GM23338 (cell line): ENCODE measurements around the gene SERPINH1. TPM values are rescaled to one million over a fixed set of nuclear protein-coding genes. Genes with fewer than 3 reads are reported as not detected.

Experiments
- ATAC-seq: fragments of 200-7000 bp; cut with Tn5 transposase; 3 replicates; pipeline ENCODE4 v1.9.1; 2020
- DNase-seq: peaks from one replicate; pipeline ENCODE4 v3.0.0-alpha.2; 2015; ENCODE audit warnings: low spot score
- H2AFZ ChIP-seq: fragments of 200-600 bp; sonication (generic); 2 replicates; pipeline ENCODE4 v1.8.0; 2016; ENCODE audit warnings: antibody characterized with exemption, mild to moderate bottlenecking, moderate library complexity
- H3F3A ChIP-seq: fragments of 200-600 bp; sonication (generic); replicated peaks from 2 replicates; pipeline ENCODE4 v1.8.0; 2017; ENCODE audit warnings: antibody characterized with exemption, mixed run types, low read depth
- H3K27ac ChIP-seq: fragments of 200-600 bp; sonication (generic); 2 replicates; pipeline ENCODE4 v1.6.1; 2016; ENCODE audit warnings: low read depth
- H3K27me3 ChIP-seq: fragments of 200-600 bp; sonication (generic); 2 replicates; pipeline ENCODE4 v1.8.0; 2016; ENCODE audit warnings: mild to moderate bottlenecking, mixed run types, moderate library complexity; ENCODE audit not compliant: insufficient read depth
- H3K36me3 ChIP-seq: fragments of 200-600 bp; sonication (generic); 2 replicates; pipeline ENCODE4 v1.8.0; 2016; ENCODE audit warnings: mild to moderate bottlenecking; ENCODE audit not compliant: insufficient read depth
- H3K4me1 ChIP-seq: fragments of 200-600 bp; sonication (generic); 2 replicates; pipeline ENCODE4 v1.8.0; 2016; ENCODE audit warnings: mild to moderate bottlenecking, moderate library complexity; ENCODE audit not compliant: insufficient read depth
- H3K4me2 ChIP-seq: fragments of 200-600 bp; sonication (generic); 2 replicates; pipeline ENCODE4 v1.7.1; 2017; ENCODE audit warnings: mixed run types
- H3K4me3 ChIP-seq: fragments of 200-600 bp; sonication (generic); 2 replicates; pipeline ENCODE4 v1.6.1; 2016; ENCODE audit warnings: mixed run types
- H3K79me2 ChIP-seq: fragments of 200-600 bp; sonication (generic); replicated peaks from 2 replicates; pipeline ENCODE4 v1.8.0; 2017; ENCODE audit warnings: mild to moderate bottlenecking; ENCODE audit not compliant: insufficient read depth
- H3K9me2 ChIP-seq: fragments of 200-600 bp; sonication (generic); 2 replicates; pipeline ENCODE4 v1.8.0; 2017; ENCODE audit not compliant: insufficient read depth
- H4K20me1 ChIP-seq: fragments of 200-600 bp; sonication (generic); replicated peaks from 2 replicates; pipeline ENCODE4 v1.8.0; 2017; ENCODE audit warnings: mild to moderate bottlenecking; ENCODE audit not compliant: insufficient read depth
- H3K27ac Mint-ChIP-seq: 2 replicates; pipeline ENCODE4 v1.8.0; 2020; ENCODE audit warnings: inconsistent platforms, mild to moderate bottlenecking, moderate library complexity, mixed read lengths
- H3K27me3 Mint-ChIP-seq: 3 replicates; pipeline ENCODE4 v1.8.0; 2022; ENCODE audit warnings: low read depth, mild to moderate bottlenecking, moderate library complexity, mixed read lengths, inconsistent platforms; ENCODE audit not compliant: insufficient read depth, poor library complexity
- H3K36me3 Mint-ChIP-seq: 3 replicates; pipeline ENCODE4 v1.8.0; 2021; ENCODE audit warnings: low read depth, mild to moderate bottlenecking, inconsistent platforms, moderate library complexity, mixed read lengths
- H3K4me1 Mint-ChIP-seq: 3 replicates; pipeline ENCODE4 v1.8.0; 2020; ENCODE audit warnings: mild to moderate bottlenecking, inconsistent platforms, mixed read lengths
- H3K4me3 Mint-ChIP-seq: 3 replicates; pipeline ENCODE4 v1.8.0; 2021; ENCODE audit warnings: moderate library complexity, mild to moderate bottlenecking, inconsistent platforms, mixed read lengths
- H3K9me3 Mint-ChIP-seq: 3 replicates; pipeline ENCODE4 v1.8.0; 2020; ENCODE audit warnings: moderate library complexity, mild to moderate bottlenecking, inconsistent platforms, mixed read lengths
- CREB1 ChIP-seq: fragments of 250-450 bp; sonication (Bioruptor Pico); IDR thresholded peaks from 2 replicates; pipeline ENCODE4 v1.5.0; 2020; ENCODE audit warnings: low read depth, mild to moderate bottlenecking, moderate library complexity
- EZH2 ChIP-seq: fragments of 200-600 bp; sonication (generic); IDR thresholded peaks from one replicate; pipeline ENCODE4 v1.8.0; 2017; ENCODE audit warnings: antibody characterized with exemption, mild to moderate bottlenecking, low read depth; ENCODE audit not compliant: unreplicated experiment
- EZH2phosphoT487 ChIP-seq: fragments of 200-600 bp; sonication (generic); IDR thresholded peaks from one replicate; pipeline ENCODE4 v1.8.1; 2018; ENCODE audit warnings: antibody characterized with exemption; ENCODE audit not compliant: unreplicated experiment
- JUNB ChIP-seq: IDR thresholded peaks from one replicate; pipeline ENCODE4 v1.6.1; 2016; ENCODE audit warnings: antibody characterized with exemption; ENCODE audit not compliant: unreplicated experiment
- NANOG ChIP-seq: IDR thresholded peaks from 2 replicates; pipeline ENCODE4 v1.6.1; 2016; ENCODE audit warnings: antibody characterized with exemption, borderline replicate concordance
- POLR2AphosphoS5 ChIP-seq: IDR thresholded peaks from 2 replicates; pipeline ENCODE4 v1.6.1; 2016; ENCODE audit warnings: antibody characterized with exemption, low read depth
- REST ChIP-seq: IDR thresholded peaks from one replicate; pipeline ENCODE4 v1.6.1; 2018; ENCODE audit warnings: antibody characterized with exemption; ENCODE audit not compliant: unreplicated experiment
- ZNF114 ChIP-seq: fragments of 250-450 bp; sonication (Bioruptor Pico); IDR thresholded peaks from 2 replicates; pipeline ENCODE4 v1.5.0; 2020; ENCODE audit warnings: mild to moderate bottlenecking, moderate library complexity
- ZNF331 ChIP-seq: fragments of 250-450 bp; sonication (Bioruptor Pico); IDR thresholded peaks from 2 replicates; pipeline ENCODE4 v1.5.0; 2020; ENCODE audit warnings: low read depth, mild to moderate bottlenecking, moderate library complexity
- ZNF462 ChIP-seq: fragments of 250-450 bp; sonication (Bioruptor Pico); IDR thresholded peaks from 2 replicates; pipeline ENCODE4 v1.5.0; 2020; ENCODE audit warnings: mild to moderate bottlenecking, moderate library complexity
- polyA plus RNA-seq: library from polyadenylated mRNA; unstranded; fragments of >200 nt; fragmentation: Nextera tagmentation; extraction: Ambion mirVana; gene quantifications from 2 replicates; pipeline ENCODE4 v1.2.1, GENCODE V29; 2016
- total RNA-seq: library from RNA; depleted of rRNA; stranded (reverse); fragments of >200 nt; shearing (Covaris generic); gene quantifications from 2 replicates; pipeline ENCODE4 v1.2.3, GENCODE V29; 2014
- TF ChIP-seq, protein P1 (sequence below): IDR thresholded peaks from 2 replicates; pipeline ENCODE4 v1.6.1; 2016; ENCODE audit warnings: antibody characterized with exemption

The SERPINH1 gene
- total and polyA plus RNA-seq, 2 experiments from 2014 or later, result 238 to 1,217 TPM

GRCh38 chr11:75522286-75523044 lies 39.6 kb upstream of the SERPINH1 start (continued):
- TF ChIP-seq ZNF462 (CRISPR knock-in tag) (no peak), ZNF331 (CRISPR knock-in tag) (no peak), POLR2AphosphoS5 (no peak), CREB1 (CRISPR knock-in tag) (no peak)
- TF ChIP-seq, protein P1, sequence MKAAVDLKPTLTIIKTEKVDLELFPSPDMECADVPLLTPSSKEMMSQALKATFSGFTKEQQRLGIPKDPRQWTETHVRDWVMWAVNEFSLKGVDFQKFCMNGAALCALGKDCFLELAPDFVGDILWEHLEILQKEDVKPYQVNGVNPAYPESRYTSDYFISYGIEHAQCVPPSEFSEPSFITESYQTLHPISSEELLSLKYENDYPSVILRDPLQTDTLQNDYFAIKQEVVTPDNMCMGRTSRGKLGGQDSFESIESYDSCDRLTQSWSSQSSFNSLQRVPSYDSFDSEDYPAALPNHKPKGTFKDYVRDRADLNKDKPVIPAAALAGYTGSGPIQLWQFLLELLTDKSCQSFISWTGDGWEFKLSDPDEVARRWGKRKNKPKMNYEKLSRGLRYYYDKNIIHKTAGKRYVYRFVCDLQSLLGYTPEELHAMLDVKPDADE, result no peak

DNA sequence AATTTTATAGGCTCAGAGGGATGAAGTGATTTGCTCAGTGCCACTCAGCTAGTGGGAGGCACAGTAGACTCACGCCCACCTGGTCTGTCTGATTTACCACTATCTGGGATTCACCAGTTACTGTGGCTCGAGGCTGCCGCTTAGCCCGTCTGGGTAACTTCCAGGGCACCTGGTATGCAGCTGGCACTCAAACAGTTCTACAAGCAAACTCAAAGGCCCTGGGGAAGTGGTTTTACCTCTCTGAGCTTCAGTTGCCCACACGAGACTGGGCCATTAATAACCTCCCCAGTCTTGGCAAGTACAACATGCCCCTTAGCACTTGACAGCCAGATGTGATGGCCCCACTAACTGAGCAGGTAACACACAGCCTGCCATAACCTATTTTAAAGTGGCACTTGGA lies 38.9 kb upstream of the SERPINH1 start:
- no peak for TF ChIP-seq CREB1 (CRISPR knock-in tag)
- no peak for TF ChIP-seq ZNF114 (CRISPR knock-in tag)
- TF ChIP-seq JUNB, result no peak
- TF ChIP-seq REST, result no peak
- no peak for TF ChIP-seq POLR2AphosphoS5
- TF ChIP-seq EZH2phosphoT487, result no peak
- TF ChIP-seq NANOG, result no peak
- TF ChIP-seq ZNF331 (CRISPR knock-in tag), result no peak
- no peak for TF ChIP-seq EZH2
- TF ChIP-seq, protein P1, result no peak
- peaks cover 20% of the 10 kb centered on the region for H3K4me1 Mint-ChIP-seq
- Histone ChIP-seq H3K9me2 (no peaks in the 10 kb centered on the region), H3K4me2 (no peak overlapping the region), H3K27ac (no peak overlapping the region), H3K4me3 (no peak overlapping the region), H3K4me1 (0 out of 2 replicates have a peak, but pooled peaks cover 5% of the 10 kb centered on the region), H3K36me3 (no peaks in the 10 kb centered on the region), H2AFZ (no peak overlapping the region), H3F3A (peaks cover 6% of the 10 kb centered on the region; the same call in 1 of the 2 replicates), H4K20me1 (no peaks in the 10 kb centered on the region), H3K79me2 (no peaks in the 10 kb centered on the region; the same call in 1 of the 2 replicates), H3K27me3 (peaks cover 41% of the 10 kb centered on the region)
- DNase-seq (no peak), ATAC-seq (no peak)
- no peak overlapping the region for H3K4me3 Mint-ChIP-seq
- H3K36me3 Mint-ChIP-seq, result no peaks in the 10 kb centered on the region
- peaks cover 32% of the 10 kb centered on the region for H3K27me3 Mint-ChIP-seq
- no peaks in the 10 kb centered on the region for H3K9me3 Mint-ChIP-seq
- no peak overlapping the region for H3K27ac Mint-ChIP-seq
